GM19099 (cell line): ENCODE results near the gene UGT1A8.

ENCODE experiments used
- POLR2A ChIP-seq: IDR thresholded peaks from 3 replicates; pipeline ENCODE4 v1.6.1; 2011; ENCODE audit warnings: low read depth; ENCODE audit not compliant: insufficient read length; ENCODE audit errors: extremely low read depth

UGT1A8 gene

DNA sequence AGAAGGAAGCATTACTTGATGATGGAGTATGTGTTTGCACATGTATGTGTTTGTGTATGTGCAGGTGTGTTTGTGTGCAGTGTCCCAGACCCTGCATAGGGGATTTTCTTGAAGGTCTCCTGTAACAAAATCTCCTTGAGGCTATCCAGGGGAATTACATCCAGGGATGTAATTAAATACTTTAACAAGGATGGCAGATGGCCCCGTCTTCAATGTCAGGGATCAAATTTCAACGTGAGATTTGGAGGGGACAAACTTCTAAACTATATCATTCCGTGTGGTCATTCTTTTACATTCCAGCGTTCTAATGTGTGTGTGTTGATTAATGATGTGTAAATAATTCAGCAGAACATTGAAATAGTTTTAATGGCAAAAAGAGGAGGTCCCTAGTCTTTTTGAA lies 57.6 kb downstream of the UGT1A8 start:
- no peak for TF ChIP-seq POLR2A

DNA sequence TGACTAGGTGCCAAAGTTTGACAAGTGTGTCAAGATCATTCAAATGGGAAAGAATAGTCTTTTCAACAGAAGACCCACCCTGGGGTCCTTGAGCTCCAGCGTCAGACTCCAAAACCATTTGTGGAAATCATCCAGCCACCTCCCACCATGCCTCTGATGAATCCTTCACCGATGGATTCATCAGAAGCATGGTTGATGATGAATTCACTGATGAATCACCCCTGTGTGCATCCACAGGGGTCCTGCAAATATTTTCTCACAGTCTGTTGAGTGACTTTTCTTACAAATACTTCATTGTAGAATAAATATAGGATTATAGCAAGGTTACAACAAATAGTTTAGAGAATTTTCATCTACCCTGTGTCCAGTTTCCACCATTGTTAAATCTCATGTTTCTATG lies 58.6 kb downstream of the UGT1A8 start:
- no peak for TF ChIP-seq POLR2A

DNA sequence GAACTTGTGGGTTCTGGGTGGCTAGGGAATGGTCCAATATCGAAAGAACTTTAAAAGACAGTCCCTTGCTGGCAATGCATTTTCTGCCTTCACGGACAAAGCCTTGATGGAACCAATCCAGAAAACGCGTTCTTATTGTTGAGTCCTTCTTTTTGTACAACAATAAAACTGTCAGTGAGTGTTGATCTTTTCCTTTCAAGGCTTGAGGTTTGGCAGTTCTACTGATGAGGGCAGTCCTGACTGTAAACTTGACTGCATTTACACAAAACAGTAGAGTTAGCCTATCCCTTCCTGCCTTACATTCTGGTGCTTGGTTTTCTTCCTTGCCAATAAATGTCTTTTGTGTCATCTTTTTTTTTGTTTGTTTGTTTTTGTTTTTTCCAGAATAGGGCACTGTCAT lies 61.8 kb downstream of the UGT1A8 start:
- no peak for TF ChIP-seq POLR2A

DNA sequence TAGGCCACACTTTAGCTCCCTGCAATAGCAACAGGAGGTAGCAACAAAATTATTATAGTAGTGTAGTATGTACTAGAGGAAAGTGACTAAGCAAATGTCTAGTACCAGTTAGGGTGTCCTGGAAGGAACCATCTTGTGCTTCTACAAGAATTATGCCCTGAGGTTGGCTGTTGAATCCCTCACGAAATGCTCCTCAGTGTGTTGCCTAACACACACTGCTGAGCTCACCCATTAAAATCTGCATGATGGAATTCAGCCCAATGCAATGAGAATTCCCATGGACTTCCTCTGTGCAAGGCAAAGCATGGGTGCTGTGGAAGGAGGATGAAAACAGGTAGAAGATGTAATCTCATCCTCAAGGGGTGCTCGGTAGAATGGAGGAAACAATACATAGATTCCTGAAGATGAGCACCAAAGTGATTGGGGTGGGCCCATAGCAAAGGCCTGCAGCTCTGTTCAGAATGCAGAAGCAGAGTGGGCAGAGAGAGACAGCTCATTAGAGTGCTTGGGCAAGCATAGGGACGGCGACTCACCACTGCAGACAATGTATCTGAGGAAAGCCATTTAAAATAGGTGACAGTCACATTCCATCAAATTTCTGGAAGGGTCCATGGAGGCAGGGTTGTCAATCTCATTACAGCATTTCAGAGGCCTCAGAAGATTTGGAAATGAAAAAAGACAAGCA lies 63.1 kb downstream of the UGT1A8 start:
- no peak for TF ChIP-seq POLR2A

DNA sequence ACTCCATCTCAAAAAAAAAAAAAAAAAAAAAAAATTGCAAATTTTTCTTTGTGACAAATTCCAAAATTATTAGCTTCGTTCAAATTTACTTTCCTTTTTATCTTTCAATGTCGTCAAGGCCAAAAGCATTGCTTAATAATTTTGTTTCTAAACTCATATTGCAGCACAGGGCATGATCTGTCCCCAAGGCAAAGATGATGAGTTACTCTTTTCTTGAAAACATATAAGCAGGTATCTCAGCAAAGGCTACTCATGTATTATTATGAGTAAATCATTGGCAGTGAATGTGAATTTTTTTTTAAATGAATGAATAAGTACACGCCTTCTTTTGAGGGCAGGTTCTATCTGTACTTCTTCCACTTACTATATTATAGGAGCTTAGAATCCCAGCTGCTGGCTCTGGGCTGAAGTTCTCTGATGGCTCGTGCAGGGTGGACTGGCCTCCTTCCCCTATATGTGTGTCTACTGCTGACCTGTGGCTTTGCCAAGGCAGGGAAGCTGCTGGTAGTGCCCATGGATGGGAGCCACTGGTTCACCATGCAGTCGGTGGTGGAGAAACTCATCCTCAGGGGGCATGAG lies 64.2 kb downstream of the UGT1A8 start, which contains the start of gene UGT1A7:
UGT1A7 (plus strand) TSS at position 381 of the 579 bp plus-strand sequence; CDS start at position 418, 37 bp downstream.
- no peak for TF ChIP-seq POLR2A

DNA sequence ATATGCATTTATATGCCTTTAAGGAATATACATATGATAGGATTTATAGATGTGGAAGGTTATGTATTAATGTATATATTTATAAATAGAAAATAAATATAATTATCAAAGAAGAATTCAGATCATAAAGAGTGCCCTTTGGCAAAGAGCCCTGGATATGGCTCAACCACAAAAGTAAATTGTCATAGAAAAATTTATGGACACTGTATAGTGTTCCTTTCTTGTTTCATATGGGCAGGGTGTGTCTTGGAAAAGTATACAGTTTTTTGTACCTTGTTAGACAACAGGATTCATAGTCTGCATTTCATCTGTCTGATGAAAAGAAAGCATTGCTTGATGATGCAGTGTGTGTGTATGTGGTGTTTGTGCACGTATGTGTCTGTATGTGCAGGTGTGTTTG lies 67.2 kb downstream of the UGT1A8 start:
- TF ChIP-seq POLR2A = no peak

DNA sequence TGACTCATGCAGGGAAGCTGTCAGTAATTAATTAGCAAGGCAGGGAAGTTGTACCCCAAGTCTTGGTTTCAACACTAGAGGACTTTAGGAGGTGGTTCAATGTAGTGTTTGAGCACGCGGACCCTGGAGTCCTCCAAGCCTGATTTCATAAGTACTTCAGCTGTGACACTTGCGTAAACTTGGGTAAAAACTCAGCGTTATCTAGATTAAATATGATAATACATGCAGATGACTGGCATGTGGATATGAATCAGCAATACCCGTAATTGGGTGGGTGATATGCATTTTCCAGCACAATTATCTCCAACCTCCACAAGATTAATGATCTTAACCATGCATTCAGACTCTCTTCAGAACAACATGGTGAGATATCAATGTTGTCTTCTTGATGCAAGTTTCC lies 69.5 kb downstream of the UGT1A8 start:
- no peak for TF ChIP-seq POLR2A

DNA sequence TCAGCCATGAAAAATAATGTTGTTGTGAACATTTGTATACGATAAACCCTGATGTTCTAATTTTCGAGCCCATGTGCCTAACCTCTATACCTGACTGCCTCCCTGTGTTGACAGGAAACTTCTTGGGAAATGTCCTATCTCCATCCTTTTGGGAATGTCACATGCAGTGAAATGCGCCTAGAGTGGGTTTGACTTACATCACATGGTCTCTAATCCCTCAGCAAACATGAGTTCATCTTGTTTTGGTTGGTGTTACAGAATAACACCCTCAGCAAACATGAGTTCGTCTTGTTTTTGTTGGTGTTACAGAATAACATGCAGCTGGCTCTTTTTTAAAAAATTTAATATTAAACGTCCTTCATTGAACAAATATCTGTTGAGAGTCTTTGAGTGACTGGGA lies 70.9 kb downstream of the UGT1A8 start:
- TF ChIP-seq POLR2A = no peak

DNA sequence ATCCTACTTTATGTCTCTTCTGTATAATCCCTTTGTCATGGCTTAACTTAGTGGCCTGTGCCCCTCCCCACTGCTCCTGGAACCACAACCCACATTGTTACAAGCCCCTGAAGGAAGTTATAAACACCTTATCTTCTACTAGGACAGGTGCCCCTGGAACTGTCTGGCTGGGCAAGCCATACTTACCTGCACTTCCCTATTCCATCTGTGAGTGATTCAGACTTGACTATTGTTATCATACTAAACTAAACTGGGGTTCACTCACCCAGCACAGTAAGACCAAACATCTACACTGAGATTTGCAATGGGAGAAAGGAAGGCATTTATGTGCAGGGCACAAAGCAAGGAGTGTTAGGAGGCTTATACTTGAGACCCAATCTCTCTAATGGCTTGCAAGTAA lies 71.6 kb downstream of the UGT1A8 start:
- TF ChIP-seq POLR2A = no peak

DNA sequence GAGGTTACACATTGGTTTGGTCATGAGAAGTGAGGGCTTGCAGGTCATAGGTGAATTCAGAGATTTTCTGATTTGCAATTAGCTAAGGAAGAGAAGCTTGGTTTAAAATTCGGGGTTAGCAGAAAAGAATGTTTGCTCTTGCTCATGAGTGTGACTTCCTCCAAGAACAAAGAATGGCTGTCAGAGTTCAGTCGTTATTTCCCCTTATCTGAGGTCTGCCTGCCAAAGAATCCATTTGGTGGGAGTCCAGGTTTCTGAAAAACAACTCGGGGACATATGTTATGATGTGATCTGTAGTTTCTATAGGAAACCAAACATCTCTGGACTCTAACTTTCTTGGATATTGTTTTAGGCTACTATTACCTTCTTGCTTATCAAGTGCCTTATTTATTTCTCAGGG lies 72.1 kb downstream of the UGT1A8 start:
- no peak for TF ChIP-seq POLR2A

DNA sequence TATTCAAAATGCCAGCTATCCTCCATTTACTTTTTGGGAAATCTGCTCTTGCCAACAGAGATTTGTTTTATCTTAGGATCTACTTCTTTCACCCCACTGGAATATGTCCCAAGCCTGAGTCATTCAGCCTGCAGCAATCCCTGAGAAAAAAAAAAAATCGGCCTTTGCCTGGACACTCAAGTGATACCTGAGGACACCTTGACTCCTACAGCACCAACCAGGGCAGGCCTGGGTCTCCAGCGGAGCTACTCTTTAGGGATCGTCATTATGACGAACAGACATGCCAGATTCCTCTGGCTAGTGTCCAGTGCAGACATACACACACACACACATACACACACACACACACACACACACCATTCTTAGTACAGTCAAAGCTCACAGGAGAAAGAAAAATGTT lies 73.0 kb downstream of the UGT1A8 start:
- TF ChIP-seq POLR2A = no peak

DNA sequence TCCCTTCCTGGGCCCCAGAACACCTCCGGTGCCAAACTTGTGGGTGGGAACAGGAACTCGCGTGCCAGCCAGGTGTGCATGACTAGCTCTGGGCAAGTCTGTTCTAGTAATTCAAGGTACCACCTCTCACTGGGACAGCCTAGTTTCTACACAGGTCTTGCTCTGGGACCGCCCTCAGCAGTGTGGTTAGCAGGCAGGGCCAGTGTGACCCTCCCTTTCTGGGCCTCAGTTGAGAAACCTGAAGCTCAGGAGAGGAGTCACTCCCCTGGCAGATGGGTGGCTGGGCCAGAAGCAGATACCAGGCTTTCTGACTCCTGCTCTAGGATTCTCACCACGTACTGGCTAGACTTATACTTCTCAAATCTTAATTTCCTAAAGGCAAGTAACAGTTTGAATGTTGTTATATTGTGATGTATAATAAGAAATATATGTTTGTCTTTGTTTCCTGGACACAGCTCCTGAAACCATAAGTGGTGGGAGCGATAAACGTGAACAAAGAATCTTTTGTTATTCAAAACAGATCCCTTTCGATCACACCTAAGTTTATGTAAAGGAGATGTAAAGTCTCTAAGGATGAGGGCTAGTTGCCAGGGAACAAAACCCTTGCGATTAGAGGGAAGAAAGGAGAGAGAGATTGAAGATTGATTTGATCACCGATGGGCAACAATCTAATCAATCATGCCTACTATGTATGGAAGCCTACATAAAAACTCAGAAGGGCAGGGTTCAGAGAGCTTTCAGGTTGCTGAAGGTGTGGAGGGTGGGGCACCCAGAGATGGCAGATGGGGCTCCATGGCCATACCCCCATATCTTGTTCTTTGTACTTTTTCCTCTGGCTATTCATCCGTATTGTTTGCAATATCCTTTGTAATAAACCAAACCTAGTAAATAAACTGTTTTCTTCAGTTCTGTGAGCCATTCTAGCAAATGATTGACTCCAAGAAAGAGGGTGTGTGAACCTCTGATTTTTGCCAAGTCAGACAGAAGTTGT lies 74.3 kb downstream of the UGT1A8 start:
- TF ChIP-seq POLR2A = no peak

DNA sequence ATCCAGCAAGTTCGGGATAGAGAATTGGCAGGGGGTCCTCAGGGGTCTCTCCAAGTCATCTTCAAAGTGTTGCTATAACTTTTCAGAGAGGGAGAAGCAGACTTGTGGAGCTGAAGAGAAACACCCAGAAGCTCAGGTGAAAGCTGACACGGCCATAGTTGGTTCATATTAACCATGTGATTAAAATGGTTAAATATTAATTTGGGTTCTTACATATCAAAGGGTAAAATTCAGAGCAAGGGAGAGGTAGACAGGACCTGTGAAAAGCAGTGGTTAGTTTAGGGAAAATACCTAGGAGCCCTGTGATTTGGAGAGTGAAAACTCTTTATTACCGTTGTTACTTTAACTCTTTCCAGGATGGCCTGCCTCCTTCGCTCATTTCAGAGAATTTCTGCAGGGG lies 75.2 kb downstream of the UGT1A8 start, which contains the start of gene UGT1A6:
UGT1A6 (plus strand) TSS at position 243 of the 400 bp plus-strand sequence; CDS start at position 358, 115 bp downstream.
- no peak for TF ChIP-seq POLR2A

DNA sequence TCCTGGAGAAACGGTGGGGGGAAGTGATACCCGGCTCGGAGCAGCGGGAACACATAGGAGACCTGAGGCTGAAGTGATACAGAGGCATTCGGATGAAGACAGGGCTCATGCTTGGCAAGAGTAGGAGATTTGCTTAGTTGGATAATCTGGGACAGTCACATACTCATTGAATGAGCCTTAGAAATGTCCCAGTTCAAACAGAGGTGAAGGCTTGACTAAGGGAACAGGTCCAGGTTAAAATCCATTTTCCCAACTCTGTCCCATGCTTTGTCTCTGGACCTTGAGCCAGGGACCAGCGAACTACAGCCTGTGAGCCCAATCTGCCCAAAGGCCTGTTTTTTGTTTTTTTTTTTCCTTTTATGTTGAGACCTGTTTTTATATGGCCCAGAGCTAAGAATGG lies 76.5 kb downstream of the UGT1A8 start:
- no peak for TF ChIP-seq POLR2A

DNA sequence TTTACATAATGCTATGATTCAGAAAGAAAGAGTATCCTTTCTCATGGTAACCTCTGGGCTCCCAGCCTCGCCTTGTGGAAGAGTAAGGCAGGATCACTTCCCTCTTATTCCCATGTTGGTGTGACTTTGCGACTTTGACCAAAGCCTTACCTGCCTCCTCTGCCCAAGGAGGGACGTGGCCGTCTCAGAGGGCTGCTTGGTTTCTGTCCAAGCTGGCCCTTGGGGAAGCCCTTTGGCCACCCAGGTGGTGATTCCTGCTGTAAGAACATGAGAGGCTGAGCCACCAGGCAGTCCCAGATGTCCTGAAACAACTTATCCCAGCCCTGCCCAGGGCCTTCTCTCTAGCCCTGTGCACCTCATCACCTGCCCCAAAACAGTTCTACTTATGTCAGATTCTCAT lies 81.3 kb downstream of the UGT1A8 start:
- no peak for TF ChIP-seq POLR2A
